Choroid plexus epithelial cell (primary cell): Measurements from ENCODE around the gene GHSR.

Experiments used
- DNase-seq: peaks from one replicate; pipeline ENCODE4 v3.0.0-alpha.2; 2010; ENCODE audit warnings: low read depth
- H3K4me3 ChIP-seq: 2 replicates; pipeline ENCODE4 v1.5.1; 2011; ENCODE audit warnings: low read depth, mild to moderate bottlenecking, control low read depth, low read length, moderate library complexity
- CTCF ChIP-seq: conservative IDR thresholded peaks from 2 replicates; pipeline ENCODE4 v1.5.1; 2011; ENCODE audit warnings: low read depth, mild to moderate bottlenecking, control low read depth, inconsistent platforms, low read length, moderate library complexity

GHSR gene

GRCh38 chr3:172441581-172441980, 6.7 kb downstream of the GHSR start:
- no peak overlapping the region for H3K4me3 ChIP-seq
- DNase-seq, result no peak
- TF ChIP-seq CTCF, result no peak

GRCh38 chr3:172438186-172438585, 10.1 kb downstream of the GHSR start:
- no peak for TF ChIP-seq CTCF

GRCh38 chr3:172437713-172438112, 10.5 kb downstream of the GHSR start:
- DNase-seq, result no peak
- TF ChIP-seq CTCF, result no peak
- H3K4me3 ChIP-seq, result no peak overlapping the region

More at GRCh38 chr3:172438186-172438585, 10.1 kb downstream of the GHSR start:
- H3K4me3 ChIP-seq, result no peak overlapping the region
- no peak for DNase-seq

- no peak for DNase-seq
- TF ChIP-seq CTCF, result no peak
- H3K4me3 ChIP-seq, result no peak overlapping the region
Measured at GRCh38 chr3:172415323-172415722, 32.9 kb downstream of the GHSR start.

- no peak for TF ChIP-seq CTCF
- DNase-seq, result no peak
- no peak overlapping the region for H3K4me3 ChIP-seq
Measured at GRCh38 chr3:172411478-172411947, 36.7 kb downstream of the GHSR start.

- no peak for TF ChIP-seq CTCF
- no peak overlapping the region for H3K4me3 ChIP-seq
- no peak for DNase-seq
Measured at GRCh38 chr3:172410702-172411477, 37.4 kb downstream of the GHSR start.

GRCh38 chr3:172407872-172408271, 40.4 kb downstream of the GHSR start:
- TF ChIP-seq CTCF, result no peak
- DNase-seq, result no peak
- H3K4me3 ChIP-seq, result no peak overlapping the region
